HuH-7.5 (cell line): ENCODE measurements around the gene GRM4.

Source experiments
- DNase-seq: peaks from one replicate; pipeline ENCODE4 v3.0.0; 2011; ENCODE audit warnings: low spot score

Gene GRM4

GRCh38 chr6:34082864-34083626 is 62.8 kb downstream of the GRM4 start:
- no peak for DNase-seq

GRCh38 chr6:34082348-34082747 is 63.5 kb downstream of the GRM4 start:
- DNase-seq = no peak

- no peak for DNase-seq
Observed at GRCh38 chr6:34080357-34080756, 65.5 kb downstream of the GRM4 start.

- no peak for DNase-seq
Observed at GRCh38 chr6:34079899-34080298, 66.0 kb downstream of the GRM4 start.

GRCh38 chr6:34075906-34076305 is 70.0 kb downstream of the GRM4 start:
- no peak for DNase-seq

- no peak for DNase-seq
Observed at GRCh38 chr6:34074064-34074742, 71.7 kb downstream of the GRM4 start.

GRCh38 chr6:34073540-34073939 is 72.3 kb downstream of the GRM4 start:
- DNase-seq = no peak

- DNase-seq = no peak
Observed at GRCh38 chr6:34072727-34073126, 73.2 kb downstream of the GRM4 start.

GRCh38 chr6:34071884-34072379 is 74.0 kb downstream of the GRM4 start:
- DNase-seq = no peak

GRCh38 chr6:34071136-34071883 is 74.6 kb downstream of the GRM4 start:
- no peak for DNase-seq

GRCh38 chr6:34070315-34071135 is 75.4 kb downstream of the GRM4 start:
- DNase-seq = no peak

- no peak for DNase-seq
Observed at GRCh38 chr6:34068462-34069044, 77.3 kb downstream of the GRM4 start.

GRCh38 chr6:34067814-34068213 is 78.1 kb downstream of the GRM4 start:
- DNase-seq = no peak

- no peak for DNase-seq
Observed at GRCh38 chr6:34066772-34067770, 78.8 kb downstream of the GRM4 start.

GRCh38 chr6:34066218-34066571 is 79.7 kb downstream of the GRM4 start:
- no peak for DNase-seq

- DNase-seq = no peak
Observed at GRCh38 chr6:34065466-34066217, 80.2 kb downstream of the GRM4 start.

- DNase-seq = no peak
Observed at GRCh38 chr6:34064675-34065074, 81.2 kb downstream of the GRM4 start.

GRCh38 chr6:34063651-34064050 is 82.2 kb downstream of the GRM4 start:
- no peak for DNase-seq

GRCh38 chr6:34062815-34063214 is 83.1 kb downstream of the GRM4 start:
- DNase-seq = no peak

GRCh38 chr6:34062156-34062555 is 83.7 kb downstream of the GRM4 start:
- DNase-seq = no peak
